ENCODE measurements around the gene SLC45A1. TPM values are rescaled to one million over a fixed set of nuclear protein-coding genes. Genes with fewer than 3 reads are reported as not detected.

The SLC45A1 gene
- polyA plus RNA-seq, 4 donors, result 3.2 to 5.5 (median 3.6) TPM

- no peak for DNase-seq (ENCODE audit: low read depth in 4 of 4, low spot score in 2 of 4)
Observed at GRCh38 chr1:8307628-8308027, 10.3 kb upstream of the SLC45A1 start.

- DNase-seq (ENCODE audit: low read depth in 4 of 4, low spot score in 2 of 4), result no peak
Observed at GRCh38 chr1:8311068-8311718, 6.7 kb upstream of the SLC45A1 start.

- DNase-seq (ENCODE audit: low read depth in 4 of 4, low spot score in 2 of 4), result no peak
Observed at GRCh38 chr1:8312235-8313218, 5.4 kb upstream of the SLC45A1 start.

GRCh38 chr1:8313231-8313630 is 4.7 kb upstream of the SLC45A1 start:
- no peak for DNase-seq (ENCODE audit: low read depth in 4 of 4, low spot score in 2 of 4)

- DNase-seq (ENCODE audit: low read depth in 4 of 4, low spot score in 2 of 4), result peak in 2 of 4 donors; percentile 62 to 78
Observed at GRCh38 chr1:8314346-8315280, 3.3 kb upstream of the SLC45A1 start.

- no peak for DNase-seq (ENCODE audit: low read depth in 4 of 4, low spot score in 2 of 4)
Observed at GRCh38 chr1:8315573-8316475, 2.1 kb upstream of the SLC45A1 start.

GRCh38 chr1:8318436-8318835 is 522 bp downstream of the SLC45A1 start:
- DNase-seq (ENCODE audit: low read depth in 4 of 4, low spot score in 2 of 4), result no peak

GRCh38 chr1:8321612-8322011 is 3.7 kb downstream of the SLC45A1 start:
- DNase-seq (ENCODE audit: low read depth in 4 of 4, low spot score in 2 of 4), result no peak

- DNase-seq (ENCODE audit: low read depth in 4 of 4, low spot score in 2 of 4), result no peak
Observed at GRCh38 chr1:8323706-8324105, 5.8 kb downstream of the SLC45A1 start.

- DNase-seq (ENCODE audit: low read depth in 4 of 4, low spot score in 2 of 4), result no peak
Observed at GRCh38 chr1:8324176-8324810, 6.4 kb downstream of the SLC45A1 start.

- no peak for DNase-seq (ENCODE audit: low read depth in 4 of 4, low spot score in 2 of 4)
Observed at GRCh38 chr1:8325771-8326170, 7.9 kb downstream of the SLC45A1 start.

GRCh38 chr1:8326265-8326664 is 8.4 kb downstream of the SLC45A1 start:
- no peak for DNase-seq (ENCODE audit: low read depth in 4 of 4, low spot score in 2 of 4)

- DNase-seq (ENCODE audit: low read depth in 4 of 4, low spot score in 2 of 4), result no peak
Observed at GRCh38 chr1:8328271-8328670, 10.4 kb downstream of the SLC45A1 start.

GRCh38 chr1:8329439-8329838 is 11.5 kb downstream of the SLC45A1 start:
- no peak for DNase-seq (ENCODE audit: low read depth in 4 of 4, low spot score in 2 of 4)

GRCh38 chr1:8329858-8330257 is 11.9 kb downstream of the SLC45A1 start:
- no peak for DNase-seq (ENCODE audit: low read depth in 4 of 4, low spot score in 2 of 4)

GRCh38 chr1:8330271-8331125 is 12.6 kb downstream of the SLC45A1 start:
- no peak for DNase-seq (ENCODE audit: low read depth in 4 of 4, low spot score in 2 of 4)

GRCh38 chr1:8332806-8333205 is 14.9 kb downstream of the SLC45A1 start:
- no peak for DNase-seq (ENCODE audit: low read depth in 4 of 4, low spot score in 2 of 4)

- DNase-seq (ENCODE audit: low read depth in 4 of 4, low spot score in 2 of 4), result no peak
Observed at GRCh38 chr1:8333246-8333987, 15.5 kb downstream of the SLC45A1 start.

Data from left renal cortex interstitium (tissue), 4 donors.